IMR-90 (cell line): ENCODE measurements around the gene LCK. TPM values are rescaled to one million over a fixed set of nuclear protein-coding genes. Genes with fewer than 3 reads are reported as not detected.

Experiments
- ATAC-seq: fragments of 200-7000 bp; cut with Tn5 transposase; 2 replicates; pipeline ENCODE4 v1.9.1; 2020; ENCODE audit warnings: low read depth, mild to moderate bottlenecking, moderate library complexity
- BruUV-seq: library from RNA; stranded (reverse); fragments of 400-500 nt; replicated peaks from 2 replicates; lab custom pipeline; 2021; lab: Mats Ljungman, UMichigan
- CTCF ChIA-PET: fragments of 300-600 bp; formaldehyde crosslinking; extraction: SDS; loops from one replicate; lab custom pipeline; 2021; ENCODE audit warnings: antibody characterized with exemption; lab: Yijun Ruan, JAX
- POLR2A ChIA-PET: fragments of 300-600 bp; sonication (Branson Sonifier 250); formaldehyde crosslinking; loops from one replicate; lab custom pipeline; 2022; ENCODE audit warnings: antibody characterized with exemption; ENCODE audit not compliant: unreplicated experiment; lab: Charles Lee
- DNase-seq: peaks from one replicate; pipeline ENCODE4 v3.0.0; 2013
- H2AFZ ChIP-seq: replicated peaks from 2 replicates; pipeline ENCODE3; 2013; ENCODE audit warnings: low read length, mild to moderate bottlenecking; ENCODE audit not compliant: poor library complexity
- H2AK5ac ChIP-seq: 2 replicates; pipeline ENCODE4 v1.6.1; 2013; ENCODE audit warnings: low read depth, low read length, inconsistent platforms
- H2AK9ac ChIP-seq: replicated peaks from 2 replicates; pipeline ENCODE3; 2013; ENCODE audit warnings: mild to moderate bottlenecking, low read depth, low read length, moderate library complexity; ENCODE audit not compliant: poor library complexity
- H2BK120ac ChIP-seq: 2 replicates; pipeline ENCODE4 v1.6.1; 2013; ENCODE audit warnings: low read depth, low read length, inconsistent platforms
- H2BK15ac ChIP-seq: 3 replicates; pipeline ENCODE4 v1.6.1; 2013; ENCODE audit warnings: low read depth, low read length, inconsistent platforms
- H2BK20ac ChIP-seq: 2 replicates; pipeline ENCODE4 v1.6.1; 2013; ENCODE audit warnings: low read depth, mild to moderate bottlenecking, inconsistent platforms, low read length, moderate library complexity
- H2BK5ac ChIP-seq: 2 replicates; pipeline ENCODE4 v1.6.1; 2013; ENCODE audit warnings: mild to moderate bottlenecking, low read depth, low read length, inconsistent platforms; ENCODE audit not compliant: poor library complexity, severe bottlenecking
- H3K14ac ChIP-seq: replicated peaks from 2 replicates; pipeline ENCODE4 v1.6.1; 2013; ENCODE audit warnings: low read depth, low read length, inconsistent platforms
- H3K18ac ChIP-seq: 2 replicates; pipeline ENCODE4 v1.6.1; 2013; ENCODE audit warnings: low read depth, low read length, control low read depth
- H3K23ac ChIP-seq: 2 replicates; pipeline ENCODE4 v1.6.1; 2013; ENCODE audit warnings: low read depth, low read length, inconsistent platforms
- H3K27ac ChIP-seq: 2 replicates; pipeline ENCODE4 v1.5.1; 2013; ENCODE audit warnings: mild to moderate bottlenecking, control low read depth, low read length; ENCODE audit not compliant: insufficient read depth
- H3K27me3 ChIP-seq: 2 replicates; pipeline ENCODE4 v1.6.1; 2013; ENCODE audit warnings: low read length; ENCODE audit not compliant: control insufficient read depth, insufficient read depth
- H3K36me3 ChIP-seq: 2 replicates; pipeline ENCODE4 v1.6.1; 2013; ENCODE audit warnings: low read length, mixed read lengths; ENCODE audit not compliant: control insufficient read depth, insufficient read depth
- H3K4ac ChIP-seq: 2 replicates; pipeline ENCODE4 v1.6.1; 2013; ENCODE audit warnings: low read depth, low read length, inconsistent platforms
- H3K4me1 ChIP-seq: 2 replicates; pipeline ENCODE4 v1.6.1; 2013; ENCODE audit warnings: low read length, mixed read lengths; ENCODE audit not compliant: control insufficient read depth, insufficient read depth
- H3K4me2 ChIP-seq: 2 replicates; pipeline ENCODE4 v1.6.1; 2013; ENCODE audit warnings: low read depth, mild to moderate bottlenecking, control low read depth, low read length, moderate library complexity
- H3K4me3 ChIP-seq: 2 replicates; pipeline ENCODE4 v1.5.1; 2013; ENCODE audit warnings: low read depth, mild to moderate bottlenecking, control low read depth, low read length, moderate library complexity; ENCODE audit not compliant: insufficient read depth
- H3K56ac ChIP-seq: 2 replicates; pipeline ENCODE4 v1.6.1; 2013; ENCODE audit warnings: low read length, inconsistent platforms; ENCODE audit not compliant: insufficient read depth; ENCODE audit errors: extremely low read depth
- H3K79me1 ChIP-seq, 2 experiments: 2 replicates each; pipeline ENCODE4 v1.6.1; 2013; ENCODE audit warnings: low read length in 2 of 2, inconsistent platforms in 1 of 2, low read depth in 1 of 2
- H3K9ac ChIP-seq: 2 replicates; pipeline ENCODE4 v1.6.1; 2013; ENCODE audit warnings: low read depth, low read length, control low read depth
- H3K9me1 ChIP-seq: 2 replicates; pipeline ENCODE4 v1.6.1; 2013; ENCODE audit warnings: low read length, inconsistent platforms; ENCODE audit not compliant: insufficient read depth
- H3K9me3 ChIP-seq: 2 replicates; pipeline ENCODE4 v1.6.1; 2013; ENCODE audit warnings: low read length; ENCODE audit not compliant: control insufficient read depth, insufficient read depth
- H4K20me1 ChIP-seq: 2 replicates; pipeline ENCODE4 v1.6.1; 2013; ENCODE audit warnings: low read length, inconsistent platforms; ENCODE audit not compliant: insufficient read depth
- H4K5ac ChIP-seq: 2 replicates; pipeline ENCODE4 v1.6.1; 2013; ENCODE audit warnings: mild to moderate bottlenecking, low read depth, low read length, control low read depth
- H4K8ac ChIP-seq, 2 experiments: 2 replicates each; pipeline ENCODE4 v1.6.1; 2013; ENCODE audit warnings: low read depth in 2 of 2, low read length in 2 of 2, control low read depth in 1 of 2, inconsistent platforms in 1 of 2
- H4K91ac ChIP-seq: 2 replicates; pipeline ENCODE4 v1.6.1; 2013; ENCODE audit warnings: low read depth, low read length, inconsistent platforms; ENCODE audit not compliant: insufficient read depth
- BHLHE40 ChIP-seq: fragments of 150-350 bp; IDR thresholded peaks from 2 replicates; pipeline ENCODE4 v1.6.1; 2016; ENCODE audit warnings: mild to moderate bottlenecking, low read depth, low read length
- CEBPB ChIP-seq: IDR thresholded peaks from 2 replicates; pipeline ENCODE4 v1.6.1; 2012; ENCODE audit warnings: low read depth, low read length, improper control_type of control experiment
- CHD1 ChIP-seq: IDR thresholded peaks from 2 replicates; pipeline ENCODE4 v1.6.1; 2012; ENCODE audit warnings: low read depth, low read length, improper control_type of control experiment
- FOS ChIP-seq: fragments of 150-350 bp; IDR thresholded peaks from 2 replicates; pipeline ENCODE4 v1.6.1; 2016; ENCODE audit warnings: low read depth, low read length
- MAFK ChIP-seq: IDR thresholded peaks from 2 replicates; pipeline ENCODE4 v1.6.1; 2012; ENCODE audit warnings: low read depth, low read length, improper control_type of control experiment
- MAZ ChIP-seq: IDR thresholded peaks from 2 replicates; pipeline ENCODE4 v1.6.1; 2012; ENCODE audit warnings: low read depth, mild to moderate bottlenecking, low read length, improper control_type of control experiment, moderate library complexity, borderline replicate concordance
- MXI1 ChIP-seq: IDR thresholded peaks from 2 replicates; pipeline ENCODE4 v1.6.1; 2012; ENCODE audit warnings: low read depth, mild to moderate bottlenecking, low read length, moderate library complexity, borderline replicate concordance
- NFE2L2 ChIP-seq: fragments of 150-350 bp; IDR thresholded peaks from 2 replicates; pipeline ENCODE4 v1.6.1; 2016; ENCODE audit warnings: low read depth, mild to moderate bottlenecking, low read length
- POLR2A ChIP-seq: IDR thresholded peaks from 2 replicates; pipeline ENCODE4 v1.6.1; 2012; ENCODE audit warnings: mild to moderate bottlenecking, low read depth, low read length
- RAD21 ChIP-seq: IDR thresholded peaks from 2 replicates; pipeline ENCODE4 v1.6.1; 2012; ENCODE audit warnings: low read length, improper control_type of control experiment
- RCOR1 ChIP-seq: IDR thresholded peaks from 2 replicates; pipeline ENCODE4 v1.6.1; 2012; ENCODE audit warnings: mild to moderate bottlenecking, low read length, improper control_type of control experiment; ENCODE audit not compliant: insufficient replicate concordance
- RFX5 ChIP-seq: IDR thresholded peaks from 2 replicates; pipeline ENCODE4 v1.8.0; 2012; ENCODE audit warnings: low read depth, mild to moderate bottlenecking, low read length, moderate library complexity
- SMC3 ChIP-seq: fragments of 150-350 bp; IDR thresholded peaks from 2 replicates; pipeline ENCODE4 v1.6.1; 2016; ENCODE audit warnings: low read depth, mild to moderate bottlenecking, antibody characterized with exemption, low read length, moderate library complexity
- WGBS, 2 experiments: methylation state at CpG; one replicate each; pipeline versions ENCODE4 v1.1.5 to v1.1.7; 2013; ENCODE audit warnings: missing lambda C conversion rate in 2 of 2; ENCODE audit not compliant: insufficient read length in 1 of 2; ENCODE audit errors: extremely low coverage in 2 of 2; 5-methylcytosine and 5-hydroxymethylcytosine counted together
- dilution Hi-C: fragments of 300-500 bp; cut with HindIII; formaldehyde crosslinking; loops from one replicate; pipeline ENCODE4 v1.14.3; 2018; ENCODE audit warnings: low sequenced_read_pairs; ENCODE audit not compliant: unreplicated experiment
- in situ Hi-C: fragments of 300-500 bp; cut with MboI; formaldehyde crosslinking; loops from 3 replicates; pipeline ENCODE4 v1.14.3; 2019; ENCODE audit warnings: low sequenced_read_pairs, inconsistent platforms, mixed read lengths
- intact Hi-C: fragments of 100-400 bp; cut with micrococcal nuclease; formaldehyde crosslinking; loops from 2 replicates; pipeline ENCODE4 v1.10.0; 2022
- polyA plus RNA-seq, 3 experiments: library from polyadenylated mRNA; depleted of rRNA; stranded (reverse); fragments of >200 nt; gene quantifications; 2 replicates each; pipeline ENCODE4 v1.2.3, GENCODE V29; 2012; ENCODE audit warnings: low replicate concordance in 1 of 3
- total RNA-seq: library from RNA; depleted of rRNA; stranded (reverse); fragments of >200 nt; gene quantifications from 2 replicates; pipeline ENCODE4 v1.2.3, GENCODE V29; 2012
- TF ChIP-seq, protein P1 (sequence below): fragments of 150-350 bp; IDR thresholded peaks from 2 replicates; pipeline ENCODE4 v1.6.1; 2017; ENCODE audit warnings: mild to moderate bottlenecking, antibody characterized with exemption, low read length, low read depth
- TF ChIP-seq, protein P2 (sequence below): conservative IDR thresholded peaks from 2 replicates; pipeline ENCODE4 v1.5.1; 2012; ENCODE audit warnings: mild to moderate bottlenecking, low read depth, low read length, improper control_type of control experiment
- TF ChIP-seq, protein P3 (sequence below): fragments of 150-350 bp; IDR thresholded peaks from 2 replicates; pipeline ENCODE4 v1.6.1; 2016; ENCODE audit warnings: low read depth, mild to moderate bottlenecking, low read length, moderate library complexity, borderline replicate concordance

The LCK gene
- total and polyA plus RNA-seq, 2 of the 4 experiments (the other 2 are of a cell fraction) = not detected

DNA sequence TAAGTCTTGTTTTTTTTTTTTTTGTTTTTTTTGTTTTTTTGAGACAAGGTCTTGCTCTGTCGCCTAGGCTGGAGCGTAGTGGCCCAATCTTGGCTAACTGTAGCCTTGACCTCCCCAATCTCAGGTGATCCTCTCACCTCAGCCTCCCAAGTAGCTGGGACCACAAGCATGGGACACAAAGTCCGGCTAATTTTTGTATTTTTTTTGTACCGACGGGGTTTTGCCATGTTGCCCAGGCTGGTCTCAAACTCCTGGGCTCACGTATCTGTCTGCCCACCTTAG is 6.1 kb downstream of the LCK start:
- ChIA-PET CTCF (no interaction called here), POLR2A (no interaction called here)
- in situ Hi-C loops = no loop called here
- Histone ChIP-seq H3K4me3 (no peak overlapping the region), H4K5ac (no peak overlapping the region), H3K27ac (no peak overlapping the region), H3K9me1 (no peaks in the 10 kb centered on the region), H3K56ac (no peak overlapping the region), H3K9ac (no peak overlapping the region), H3K4ac (no peak overlapping the region), H3K79me1 (no peaks in the 10 kb centered on the region), H2BK20ac (no peak overlapping the region), H3K4me2 (no peak overlapping the region), H2BK15ac (no peak overlapping the region), H4K8ac (no peak overlapping the region), H2BK5ac (no peak overlapping the region), H3K36me3 (no peaks in the 10 kb centered on the region), H3K23ac (no peak overlapping the region; the same call in 1 of the 2 replicates), H2AK9ac (no peak overlapping the region), H2AK5ac (no peak overlapping the region), H3K18ac (no peak overlapping the region), H3K14ac (no peak overlapping the region), H3K27me3 (peaks cover 2% of the 10 kb centered on the region; the same call in 1 of the 2 replicates), H2BK120ac (no peak overlapping the region), H4K20me1 (no peaks in the 10 kb centered on the region), H2AFZ (no peak overlapping the region), H3K9me3 (no peaks in the 10 kb centered on the region), H4K91ac (no peak overlapping the region), H3K4me1 (no peaks in the 10 kb centered on the region)
- no TSS peak for BruUV-seq
- no peak for ATAC-seq
- TF ChIP-seq RCOR1 (no peak), MAFK (no peak), FOS (no peak), RFX5 (no peak), SMC3 (no peak), BHLHE40 (no peak), CEBPB (no peak), CHD1 (no peak), MAZ (no peak), RAD21 (no peak), MXI1 (no peak), NFE2L2 (no peak), POLR2A (no peak)
- TF ChIP-seq, protein P1, sequence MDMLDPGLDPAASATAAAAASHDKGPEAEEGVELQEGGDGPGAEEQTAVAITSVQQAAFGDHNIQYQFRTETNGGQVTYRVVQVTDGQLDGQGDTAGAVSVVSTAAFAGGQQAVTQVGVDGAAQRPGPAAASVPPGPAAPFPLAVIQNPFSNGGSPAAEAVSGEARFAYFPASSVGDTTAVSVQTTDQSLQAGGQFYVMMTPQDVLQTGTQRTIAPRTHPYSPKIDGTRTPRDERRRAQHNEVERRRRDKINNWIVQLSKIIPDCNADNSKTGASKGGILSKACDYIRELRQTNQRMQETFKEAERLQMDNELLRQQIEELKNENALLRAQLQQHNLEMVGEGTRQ = no peak
- TF ChIP-seq, protein P2, sequence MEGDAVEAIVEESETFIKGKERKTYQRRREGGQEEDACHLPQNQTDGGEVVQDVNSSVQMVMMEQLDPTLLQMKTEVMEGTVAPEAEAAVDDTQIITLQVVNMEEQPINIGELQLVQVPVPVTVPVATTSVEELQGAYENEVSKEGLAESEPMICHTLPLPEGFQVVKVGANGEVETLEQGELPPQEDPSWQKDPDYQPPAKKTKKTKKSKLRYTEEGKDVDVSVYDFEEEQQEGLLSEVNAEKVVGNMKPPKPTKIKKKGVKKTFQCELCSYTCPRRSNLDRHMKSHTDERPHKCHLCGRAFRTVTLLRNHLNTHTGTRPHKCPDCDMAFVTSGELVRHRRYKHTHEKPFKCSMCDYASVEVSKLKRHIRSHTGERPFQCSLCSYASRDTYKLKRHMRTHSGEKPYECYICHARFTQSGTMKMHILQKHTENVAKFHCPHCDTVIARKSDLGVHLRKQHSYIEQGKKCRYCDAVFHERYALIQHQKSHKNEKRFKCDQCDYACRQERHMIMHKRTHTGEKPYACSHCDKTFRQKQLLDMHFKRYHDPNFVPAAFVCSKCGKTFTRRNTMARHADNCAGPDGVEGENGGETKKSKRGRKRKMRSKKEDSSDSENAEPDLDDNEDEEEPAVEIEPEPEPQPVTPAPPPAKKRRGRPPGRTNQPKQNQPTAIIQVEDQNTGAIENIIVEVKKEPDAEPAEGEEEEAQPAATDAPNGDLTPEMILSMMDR = no peak
- TF ChIP-seq, protein P3, sequence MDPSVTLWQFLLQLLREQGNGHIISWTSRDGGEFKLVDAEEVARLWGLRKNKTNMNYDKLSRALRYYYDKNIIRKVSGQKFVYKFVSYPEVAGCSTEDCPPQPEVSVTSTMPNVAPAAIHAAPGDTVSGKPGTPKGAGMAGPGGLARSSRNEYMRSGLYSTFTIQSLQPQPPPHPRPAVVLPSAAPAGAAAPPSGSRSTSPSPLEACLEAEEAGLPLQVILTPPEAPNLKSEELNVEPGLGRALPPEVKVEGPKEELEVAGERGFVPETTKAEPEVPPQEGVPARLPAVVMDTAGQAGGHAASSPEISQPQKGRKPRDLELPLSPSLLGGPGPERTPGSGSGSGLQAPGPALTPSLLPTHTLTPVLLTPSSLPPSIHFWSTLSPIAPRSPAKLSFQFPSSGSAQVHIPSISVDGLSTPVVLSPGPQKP = no peak
- WGBS, 2 experiments = 86% methylated on average over 5 of the region's 6 CpGs; no CpG with 5 or more reads in 1 of the 2 experiments
- dilution Hi-C loops = no loop called here
- no peak for DNase-seq
- intact Hi-C loops = no loop called here
